GM21526 (cell line): ENCODE measurements around the gene MADD.
"Not testable (repeated sequence)": the region's sequence is repeated elsewhere in the genome, so short reads cannot be mapped to it uniquely, and the experiment has no call there.

Experiments
- ATAC-seq: cut with Tn5 transposase; IDR thresholded peaks from one replicate; pipeline ENCODE4 v1.9.1; 2021; ENCODE audit warnings: moderate library complexity; ENCODE audit not compliant: unreplicated experiment, low FRiP score

Gene MADD

DNA sequence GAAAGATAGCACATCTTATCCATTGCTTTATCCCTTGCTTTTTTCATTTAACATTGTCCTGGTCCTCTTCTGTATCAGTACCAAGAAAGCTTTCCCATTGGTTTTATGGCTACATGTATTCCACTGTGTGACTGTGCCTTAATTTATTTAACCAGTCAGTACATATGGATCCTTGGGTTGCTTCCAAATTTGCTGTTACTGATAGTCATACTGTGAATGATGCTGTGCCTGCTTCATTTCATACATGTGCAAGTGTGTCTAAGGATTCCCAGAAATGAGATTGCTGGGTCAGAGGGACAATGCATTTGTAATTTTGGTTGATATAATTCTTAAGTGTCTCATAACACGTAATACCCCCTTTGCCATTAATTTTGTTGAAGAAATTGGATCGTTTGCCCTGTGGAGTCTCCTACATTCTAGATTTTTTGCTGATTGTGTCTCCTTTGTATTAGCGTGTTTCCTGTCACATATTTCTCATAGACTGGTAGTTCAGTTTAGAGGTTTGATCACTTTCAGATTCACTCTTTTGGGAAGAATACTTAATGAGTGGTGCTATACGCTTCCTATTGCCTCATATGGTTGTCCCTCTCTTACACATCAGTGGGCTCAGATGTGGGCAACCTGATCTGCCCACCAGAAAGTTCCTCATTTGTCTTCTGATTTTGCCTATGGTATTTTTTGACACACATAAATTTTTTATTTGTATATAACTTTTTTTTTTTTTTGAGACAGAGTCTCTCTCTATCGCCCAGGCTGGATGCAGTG is 47.3 kb downstream of the MADD start:
- peak; percentile 68 for ATAC-seq

- no peak for ATAC-seq
These were observed 48.2 kb downstream of the MADD start for GRCh38 chr11:47318166-47318565.

DNA sequence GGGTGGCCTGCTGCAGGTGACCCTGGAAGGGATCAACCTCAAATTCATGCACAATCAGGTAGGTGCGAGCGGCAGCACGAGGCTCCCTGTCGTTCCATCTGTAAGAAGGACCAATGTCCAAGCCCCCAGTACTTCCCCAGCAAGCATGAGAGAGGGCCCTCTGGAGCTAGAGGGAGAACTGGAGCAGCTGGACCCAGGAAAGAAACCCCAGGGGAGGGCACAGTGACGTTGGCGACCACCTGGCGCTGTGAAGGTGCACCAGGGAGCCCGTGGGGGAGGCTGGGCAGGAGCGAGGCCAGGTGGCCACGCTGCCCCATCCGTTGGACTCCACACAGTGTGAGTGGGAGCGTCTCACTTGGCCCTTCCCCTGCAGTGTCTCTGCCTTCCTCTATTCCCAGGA is 54.6 kb downstream of the MADD start:
- ATAC-seq: no peak

DNA sequence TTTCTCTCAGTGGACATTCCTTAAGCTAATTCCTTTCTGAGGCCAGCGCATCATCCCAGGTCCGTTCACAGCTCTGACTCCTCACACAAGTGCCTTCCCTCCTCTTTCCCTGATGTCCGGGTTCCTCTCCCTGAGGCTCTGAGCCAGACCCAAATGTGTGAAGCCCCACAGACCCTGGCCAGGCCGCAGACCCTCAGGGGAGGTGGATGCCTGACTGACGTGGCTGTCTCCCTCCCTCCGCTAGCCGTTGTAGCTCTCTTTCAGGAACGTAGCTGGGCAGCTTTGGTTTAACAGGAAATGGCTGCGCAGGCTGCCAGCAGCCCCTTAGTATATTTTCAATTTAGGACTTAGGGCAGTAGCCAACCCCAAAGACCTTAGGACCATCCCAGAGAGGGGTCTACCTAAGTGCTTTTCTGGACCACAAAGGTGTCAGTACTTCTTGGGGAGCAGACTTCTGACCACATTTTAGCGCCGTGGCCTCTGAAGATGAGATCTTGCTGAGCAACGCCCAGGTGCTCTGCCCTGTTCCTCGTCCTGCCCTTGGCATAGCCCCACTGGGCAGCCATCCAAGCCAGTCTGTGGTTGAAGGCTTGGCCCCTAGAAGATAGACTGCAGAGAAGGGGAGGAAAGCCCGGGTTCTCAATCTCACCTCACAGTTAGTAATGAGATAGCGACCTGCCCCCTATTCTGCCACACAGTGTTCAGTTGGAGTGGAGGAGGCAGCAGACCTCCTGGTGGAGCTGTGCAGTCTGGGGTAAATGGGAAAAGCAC is 55.5 kb downstream of the MADD start:
- no peak for ATAC-seq

- ATAC-seq: no peak
These were observed 56.3 kb downstream of the MADD start for GRCh38 chr11:47326198-47326597.

GRCh38 chr11:47327025-47327424 is 57.1 kb downstream of the MADD start:
- no peak for ATAC-seq

DNA sequence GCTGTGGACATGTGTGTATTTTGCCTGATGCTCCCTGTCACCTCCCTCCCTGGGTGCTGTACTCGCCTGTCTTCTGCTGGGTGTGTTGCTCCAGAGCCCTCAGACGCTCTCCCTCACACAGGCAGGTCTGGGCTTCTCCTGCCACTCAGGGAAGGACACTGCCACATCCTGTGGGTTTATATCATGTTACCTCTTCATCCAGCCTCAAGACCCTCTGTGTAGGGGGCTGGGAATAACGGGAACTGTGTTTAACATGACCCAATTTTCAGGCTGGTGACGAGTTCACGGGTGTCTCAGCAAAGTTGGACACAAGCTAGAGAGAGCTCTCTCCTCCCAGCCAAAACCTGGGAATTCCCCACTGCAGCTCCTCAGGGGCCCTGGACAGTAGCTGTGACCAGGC is 58.0 kb downstream of the MADD start:
- no peak for ATAC-seq

- no peak for ATAC-seq
These were observed 58.8 kb downstream of the MADD start for GRCh38 chr11:47328449-47329390.

GRCh38 chr11:47329431-47329986 is 59.6 kb downstream of the MADD start:
- no peak for ATAC-seq

DNA sequence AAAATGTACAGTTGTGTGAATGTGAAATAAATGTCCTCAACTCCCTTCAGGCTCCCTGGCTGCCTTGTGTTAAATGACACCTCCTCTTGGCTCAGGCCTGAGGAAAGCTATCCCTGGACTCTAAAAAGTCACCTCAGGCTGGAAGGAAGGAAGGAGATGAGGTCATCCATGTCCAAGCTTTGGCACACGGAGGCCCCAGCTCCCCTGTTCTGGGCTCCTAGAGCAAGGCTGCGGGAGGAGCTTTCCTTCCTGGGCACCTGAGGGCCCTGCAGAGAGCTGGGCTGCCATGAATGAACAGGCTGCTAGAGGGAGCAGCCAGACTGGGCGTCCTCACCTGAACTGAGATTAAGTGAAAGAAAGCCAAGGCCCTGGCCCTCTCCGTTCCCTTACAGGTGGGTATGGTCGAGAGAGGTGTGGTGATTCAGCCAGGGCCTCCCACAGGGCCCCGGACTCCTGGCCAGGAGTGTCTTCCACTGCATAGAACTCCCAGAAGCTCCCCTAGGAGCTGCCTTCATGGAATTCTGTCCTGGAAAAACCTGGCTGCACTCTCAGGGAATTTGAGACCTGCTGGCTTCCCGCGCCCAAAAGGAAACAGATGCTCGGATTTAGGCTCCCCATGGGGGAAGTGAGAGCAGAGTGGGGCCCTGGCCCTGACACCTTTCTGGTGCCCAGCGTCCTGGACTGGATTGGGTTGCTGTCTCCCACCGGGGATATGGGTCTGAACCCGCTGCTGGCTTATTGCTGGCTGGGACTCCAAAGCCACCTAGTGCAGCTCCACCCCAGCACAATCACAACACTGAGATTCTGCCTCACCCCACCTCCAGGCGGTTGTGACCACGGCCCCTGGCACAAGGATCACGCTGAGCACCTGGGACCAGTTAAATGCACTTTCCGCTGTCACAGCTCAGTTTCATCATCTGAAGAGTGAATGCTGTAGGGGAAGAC is 60.3 kb downstream of the MADD start:
- ATAC-seq: no peak

GRCh38 chr11:47331454-47332302 is 61.7 kb downstream of the MADD start:
- no peak for ATAC-seq

GRCh38 chr11:47332303-47332711 is 62.4 kb downstream of the MADD start:
- ATAC-seq: no peak

- no peak for ATAC-seq
These were observed 63.0 kb downstream of the MADD start for GRCh38 chr11:47332791-47333525.

- ATAC-seq: no peak
These were observed 63.6 kb downstream of the MADD start for GRCh38 chr11:47333526-47333845.

GRCh38 chr11:47333886-47334443 is 64.0 kb downstream of the MADD start:
- ATAC-seq: no peak

DNA sequence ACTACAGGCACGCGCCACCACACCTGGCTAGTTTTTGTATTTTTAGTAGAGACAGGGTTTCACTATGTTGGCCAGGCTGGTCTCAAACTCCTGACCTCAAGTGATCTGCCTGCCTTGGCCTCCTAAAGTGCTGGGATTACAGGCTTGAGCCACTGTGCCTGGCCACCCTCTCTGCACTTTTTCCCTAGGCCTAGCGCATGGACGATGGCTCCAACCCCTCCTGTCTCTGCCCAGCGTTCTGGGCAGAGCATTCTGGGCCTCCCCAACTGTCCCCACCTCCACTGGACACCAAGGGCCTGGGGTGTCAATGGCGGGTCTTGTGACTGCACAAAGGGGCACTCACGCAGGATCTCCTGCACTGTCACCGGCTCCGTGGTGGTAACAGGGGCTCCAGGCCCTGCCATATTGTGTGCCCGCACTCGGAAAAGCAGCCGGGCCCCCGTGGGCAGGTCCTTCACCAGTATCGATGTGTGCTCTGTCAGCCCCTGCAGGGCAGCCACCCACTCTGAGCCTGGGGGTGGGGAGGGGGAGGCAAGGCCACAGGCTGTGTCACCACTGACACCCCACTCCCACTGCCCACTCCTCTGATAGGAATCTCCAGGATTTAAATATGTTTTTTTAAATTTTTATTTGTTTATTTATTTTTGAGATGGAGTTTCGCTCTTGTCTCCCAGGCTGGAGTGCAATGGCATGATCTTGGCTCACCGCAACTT is 64.9 kb downstream of the MADD start:
- not testable (repeated sequence) for ATAC-seq

DNA sequence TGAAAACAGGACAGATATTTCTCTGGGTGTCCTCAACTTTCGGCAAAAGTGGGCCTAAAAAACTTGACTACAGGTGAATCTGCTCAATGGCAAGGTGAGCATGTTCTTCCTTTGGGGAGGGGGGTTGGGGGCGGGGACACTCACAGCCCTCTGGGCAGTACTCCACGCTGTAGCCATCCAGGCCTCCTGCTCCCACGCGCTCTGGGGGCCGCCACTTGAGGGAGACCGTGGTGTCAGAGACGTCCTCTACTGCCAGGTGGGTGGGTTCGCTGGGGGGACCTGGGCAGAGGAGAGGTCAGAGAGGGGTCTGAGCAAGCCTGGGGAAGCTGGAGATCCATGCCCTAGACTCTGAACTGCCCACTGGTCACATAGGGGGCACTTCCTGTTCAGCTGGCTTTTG is 65.8 kb downstream of the MADD start:
- no peak for ATAC-seq
